Liver (tissue), 3 donors: ENCODE results near the gene POU2F3.

Experiments
- FOXA1 ChIP-seq: IDR thresholded peaks from 2 replicates; pipeline ENCODE4 v1.6.1; 2016; ENCODE audit warnings: antibody characterized with exemption
- TAF1 ChIP-seq: conservative IDR thresholded peaks from 2 replicates; pipeline ENCODE4 v1.6.1; 2016; ENCODE audit warnings: antibody characterized with exemption, mild to moderate bottlenecking
- YY1 ChIP-seq: IDR thresholded peaks from 2 replicates; pipeline ENCODE4 v1.6.1; 2016; ENCODE audit warnings: antibody characterized with exemption, mild to moderate bottlenecking
- TF ChIP-seq, protein P1 (sequence below): fragments of 150-350 bp; IDR thresholded peaks from 2 replicates; pipeline ENCODE4 v1.5.1; 2017; ENCODE audit warnings: improper control_type of control experiment, low read depth, low read length; ENCODE audit not compliant: missing input control
- TF ChIP-seq, protein P2 (sequence below): IDR thresholded peaks from 2 replicates; pipeline ENCODE4 v1.6.1; 2016; ENCODE audit warnings: antibody characterized with exemption
- TF ChIP-seq, protein P3 (sequence below): IDR thresholded peaks from 2 replicates; pipeline ENCODE4 v1.6.1; 2016; ENCODE audit warnings: antibody characterized with exemption
- donor health status: healthy.
- donor health status: healthy.

GRCh38 chr11:120217941-120218694 is 21.8 kb upstream of the POU2F3 start:
- TF ChIP-seq, protein P1, sequence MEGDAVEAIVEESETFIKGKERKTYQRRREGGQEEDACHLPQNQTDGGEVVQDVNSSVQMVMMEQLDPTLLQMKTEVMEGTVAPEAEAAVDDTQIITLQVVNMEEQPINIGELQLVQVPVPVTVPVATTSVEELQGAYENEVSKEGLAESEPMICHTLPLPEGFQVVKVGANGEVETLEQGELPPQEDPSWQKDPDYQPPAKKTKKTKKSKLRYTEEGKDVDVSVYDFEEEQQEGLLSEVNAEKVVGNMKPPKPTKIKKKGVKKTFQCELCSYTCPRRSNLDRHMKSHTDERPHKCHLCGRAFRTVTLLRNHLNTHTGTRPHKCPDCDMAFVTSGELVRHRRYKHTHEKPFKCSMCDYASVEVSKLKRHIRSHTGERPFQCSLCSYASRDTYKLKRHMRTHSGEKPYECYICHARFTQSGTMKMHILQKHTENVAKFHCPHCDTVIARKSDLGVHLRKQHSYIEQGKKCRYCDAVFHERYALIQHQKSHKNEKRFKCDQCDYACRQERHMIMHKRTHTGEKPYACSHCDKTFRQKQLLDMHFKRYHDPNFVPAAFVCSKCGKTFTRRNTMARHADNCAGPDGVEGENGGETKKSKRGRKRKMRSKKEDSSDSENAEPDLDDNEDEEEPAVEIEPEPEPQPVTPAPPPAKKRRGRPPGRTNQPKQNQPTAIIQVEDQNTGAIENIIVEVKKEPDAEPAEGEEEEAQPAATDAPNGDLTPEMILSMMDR, result no peak
- TF ChIP-seq, protein P2, sequence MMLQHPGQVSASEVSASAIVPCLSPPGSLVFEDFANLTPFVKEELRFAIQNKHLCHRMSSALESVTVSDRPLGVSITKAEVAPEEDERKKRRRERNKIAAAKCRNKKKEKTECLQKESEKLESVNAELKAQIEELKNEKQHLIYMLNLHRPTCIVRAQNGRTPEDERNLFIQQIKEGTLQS, result no peak
- peak; percentile 78 for TF ChIP-seq YY1
- TF ChIP-seq FOXA1, result no peak
- no peak for TF ChIP-seq TAF1
- TF ChIP-seq, protein P3, sequence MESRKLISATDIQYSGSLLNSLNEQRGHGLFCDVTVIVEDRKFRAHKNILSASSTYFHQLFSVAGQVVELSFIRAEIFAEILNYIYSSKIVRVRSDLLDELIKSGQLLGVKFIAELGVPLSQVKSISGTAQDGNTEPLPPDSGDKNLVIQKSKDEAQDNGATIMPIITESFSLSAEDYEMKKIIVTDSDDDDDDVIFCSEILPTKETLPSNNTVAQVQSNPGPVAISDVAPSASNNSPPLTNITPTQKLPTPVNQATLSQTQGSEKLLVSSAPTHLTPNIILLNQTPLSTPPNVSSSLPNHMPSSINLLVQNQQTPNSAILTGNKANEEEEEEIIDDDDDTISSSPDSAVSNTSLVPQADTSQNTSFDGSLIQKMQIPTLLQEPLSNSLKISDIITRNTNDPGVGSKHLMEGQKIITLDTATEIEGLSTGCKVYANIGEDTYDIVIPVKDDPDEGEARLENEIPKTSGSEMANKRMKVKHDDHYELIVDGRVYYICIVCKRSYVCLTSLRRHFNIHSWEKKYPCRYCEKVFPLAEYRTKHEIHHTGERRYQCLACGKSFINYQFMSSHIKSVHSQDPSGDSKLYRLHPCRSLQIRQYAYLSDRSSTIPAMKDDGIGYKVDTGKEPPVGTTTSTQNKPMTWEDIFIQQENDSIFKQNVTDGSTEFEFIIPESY, result no peak
